HG03060 (cell line): ENCODE data around the gene DLG4.
"Not testable (repeated sequence)": the region's sequence is repeated elsewhere in the genome, so short reads cannot be mapped to it uniquely, and the experiment has no call there.

Experiments used
- ATAC-seq: cut with Tn5 transposase; IDR thresholded peaks from one replicate; pipeline ENCODE4 v1.9.1; 2021; ENCODE audit warnings: low read depth, moderate number of reproducible peaks; ENCODE audit not compliant: unreplicated experiment

DLG4 gene

DNA sequence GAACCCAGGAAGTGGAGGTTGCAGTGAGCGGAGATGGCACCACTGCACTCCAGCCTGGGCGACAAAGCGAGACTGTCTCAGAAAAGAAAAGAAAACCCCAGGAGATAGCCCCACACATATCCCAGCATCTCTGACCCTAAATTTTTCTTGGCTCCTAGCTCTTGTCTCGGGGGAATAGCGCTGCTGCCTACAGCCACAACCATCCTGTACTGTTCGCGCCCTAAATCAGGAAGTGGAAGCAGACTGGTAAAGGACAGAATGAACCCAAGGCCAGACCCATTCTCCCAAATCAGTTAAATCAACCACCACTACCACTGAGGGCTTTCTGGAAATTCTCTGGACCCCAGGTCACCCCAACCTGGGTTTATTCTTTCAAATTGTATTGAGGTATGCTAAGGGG, 30.2 kb upstream of the DLG4 start:
- ATAC-seq, result no peak

DNA sequence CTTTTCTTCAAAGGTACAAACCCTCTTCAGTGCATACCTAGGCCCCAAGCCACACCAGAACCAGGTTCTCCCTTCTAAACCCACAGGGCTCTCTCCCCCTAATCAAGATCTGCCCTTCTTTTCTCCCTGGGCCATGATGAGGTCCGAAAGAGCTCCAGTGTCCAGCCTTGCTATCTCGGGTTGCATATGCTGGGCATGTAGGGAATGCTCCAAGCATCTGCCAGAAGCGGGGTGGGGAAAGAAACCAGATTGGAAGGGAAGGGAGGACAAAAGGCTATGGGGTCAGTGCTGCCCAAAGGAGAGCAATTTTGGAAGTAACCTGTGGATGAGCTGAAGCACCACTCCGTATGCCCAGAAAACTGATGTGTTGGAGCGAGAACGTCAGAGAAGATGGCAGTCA, 29.6 kb upstream of the DLG4 start:
- ATAC-seq, result no peak

DNA sequence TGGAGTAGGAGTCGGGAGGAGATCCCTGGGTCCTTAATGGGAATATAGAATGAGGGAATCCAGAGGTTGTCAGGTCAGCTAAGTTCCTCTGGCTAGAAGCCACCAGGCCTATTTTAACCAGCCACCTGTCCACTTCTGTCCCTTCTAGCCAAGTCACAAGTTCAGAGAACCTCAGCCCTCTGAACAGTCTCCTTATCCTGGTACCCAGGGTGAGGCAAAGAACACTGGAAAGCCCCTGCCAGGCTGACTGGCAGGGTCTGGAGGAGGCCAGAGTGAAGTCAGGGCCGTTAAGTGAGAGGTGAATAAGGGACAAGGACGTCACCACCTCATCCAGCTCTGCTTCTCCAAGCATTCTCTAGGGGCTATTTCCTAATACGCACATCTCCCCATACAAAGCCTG, 29.2 kb upstream of the DLG4 start:
- no peak for ATAC-seq

DNA sequence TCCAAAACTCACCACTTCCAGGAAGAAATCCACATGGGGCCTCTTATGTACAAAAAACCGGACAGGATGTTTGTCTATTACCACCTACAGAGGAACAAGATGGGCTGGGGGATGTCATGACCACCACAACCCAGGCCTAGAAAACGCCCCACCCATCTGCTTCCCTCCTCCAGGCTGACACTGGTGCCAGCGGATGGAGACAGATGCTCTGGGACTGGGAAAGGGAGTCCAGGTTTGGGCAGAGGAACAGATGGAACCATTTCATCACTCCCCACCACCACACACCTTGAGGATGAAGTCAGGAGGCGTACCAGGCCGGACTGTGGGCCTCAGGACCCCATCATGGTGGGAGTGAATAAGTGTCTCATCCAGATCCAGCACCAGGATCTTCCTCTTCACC, 27.1 kb upstream of the DLG4 start:
- no peak for ATAC-seq

DNA sequence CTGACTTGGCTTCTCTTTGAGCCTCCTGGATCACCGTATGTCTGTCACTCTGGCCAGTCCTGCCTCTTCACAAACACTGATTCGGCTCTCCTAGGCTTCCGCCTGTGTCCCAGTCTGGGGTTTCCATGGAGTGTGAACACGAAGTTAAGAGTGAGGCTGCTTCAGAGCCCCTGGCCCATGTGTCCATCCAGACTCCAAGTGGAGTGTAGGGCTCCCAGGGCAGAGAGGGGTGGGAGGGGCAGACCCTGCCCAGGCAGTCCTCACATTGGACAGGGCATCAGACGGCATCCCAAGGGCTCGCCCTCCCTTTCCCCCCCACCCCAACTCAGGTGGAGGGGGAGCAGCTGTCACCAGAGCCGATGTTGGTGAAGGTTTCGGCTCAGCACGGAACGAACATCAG, 24.2 kb upstream of the DLG4 start:
- not testable (repeated sequence) for ATAC-seq

DNA sequence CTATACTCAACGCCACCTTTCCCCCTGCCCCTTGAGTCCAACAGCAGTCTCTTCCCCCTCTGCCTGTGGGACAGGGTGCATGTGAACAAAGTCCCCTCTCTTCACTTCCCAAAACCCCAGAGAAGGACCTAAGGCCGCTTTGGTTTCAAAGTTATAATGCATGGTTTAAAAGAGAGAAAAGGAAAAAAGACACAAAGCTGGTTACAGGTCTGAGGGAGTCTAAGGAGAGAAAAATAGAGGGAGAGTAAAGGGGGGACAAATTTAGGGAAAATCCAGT, 23.8 kb upstream of the DLG4 start:
- no peak for ATAC-seq

DNA sequence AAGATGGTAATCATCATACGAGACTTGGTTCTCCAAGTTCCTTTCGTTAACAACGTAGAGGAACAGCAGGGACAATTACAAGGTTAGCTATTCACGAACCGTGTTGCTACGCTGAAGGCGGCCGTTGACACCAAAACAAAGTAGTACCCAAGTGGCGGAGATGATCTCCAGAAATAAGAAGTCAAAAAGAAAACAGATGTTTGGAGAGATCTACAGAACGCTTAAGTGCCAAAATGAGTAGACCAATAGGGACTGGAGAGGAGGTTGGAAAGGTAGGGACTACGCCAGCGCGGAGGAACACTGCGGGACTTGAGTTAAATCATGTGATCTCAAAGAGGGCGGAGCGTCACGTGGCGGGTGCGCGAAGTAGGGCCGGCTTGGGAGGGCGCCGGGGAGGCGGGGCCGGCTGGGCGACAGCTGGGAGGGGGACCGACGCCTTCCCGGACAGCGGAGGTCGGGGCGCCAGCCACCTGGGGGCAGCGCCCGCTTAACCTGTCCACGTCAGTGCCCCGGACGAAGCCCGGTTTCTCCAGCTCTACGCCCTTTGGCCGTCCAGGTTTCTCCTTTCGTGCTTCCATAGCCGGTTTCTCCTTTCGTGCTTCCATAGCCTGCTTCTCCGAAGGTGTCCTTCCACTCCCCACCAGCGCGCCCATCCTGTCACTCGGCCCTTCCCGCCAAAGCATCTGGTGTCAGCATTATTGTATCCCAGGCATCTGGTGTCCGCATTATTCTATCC, 23.2 kb upstream of the DLG4 start:
- peak; percentile 42 for ATAC-seq

DNA sequence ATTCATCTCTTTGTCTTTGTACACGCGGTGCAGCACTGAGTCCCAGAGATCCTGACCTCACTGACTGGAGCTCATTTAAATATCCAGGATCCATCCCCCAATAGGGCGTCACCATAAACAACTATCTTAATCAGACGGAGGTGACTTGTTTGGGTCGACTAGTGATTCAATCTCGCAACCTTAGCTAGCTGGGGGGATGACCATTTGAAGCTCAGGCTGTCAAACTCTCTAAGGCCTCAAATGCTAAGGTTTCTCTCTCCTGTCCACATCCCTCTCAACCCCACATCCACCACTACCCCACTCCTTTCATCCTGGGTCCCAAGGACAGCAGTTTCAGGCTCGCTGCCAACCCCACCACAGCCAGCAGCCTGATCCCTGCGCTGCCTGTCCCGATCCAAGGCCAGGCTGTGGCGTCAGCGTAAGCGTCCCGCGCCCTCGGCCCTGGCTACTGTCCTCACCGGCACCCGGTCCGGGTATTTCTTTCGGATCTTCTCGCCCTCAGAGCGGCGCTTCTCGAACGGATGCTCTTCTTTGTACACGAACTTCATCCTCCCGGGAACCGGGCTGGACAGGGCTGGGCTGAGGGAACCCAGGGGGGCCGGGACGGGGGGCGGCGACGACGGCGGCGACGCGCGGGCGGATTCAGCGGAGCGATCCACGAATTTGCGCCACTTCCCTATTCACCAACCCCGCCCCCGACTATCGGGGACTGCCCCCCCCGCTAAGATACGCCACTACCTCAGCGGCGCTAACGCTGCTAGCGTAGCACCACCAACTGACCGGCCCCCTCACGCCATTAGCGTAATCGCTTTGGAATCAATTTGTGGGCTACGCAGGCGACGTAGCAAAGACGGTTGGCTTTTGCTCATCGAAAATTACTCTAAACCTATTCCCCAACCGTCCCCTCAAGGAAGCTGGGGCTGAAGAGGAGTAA, 22.4 kb upstream of the DLG4 start, which contains the start of gene GABARAP:
GABARAP (minus strand) TSS at position 667 of the 934 bp plus-strand sequence; CDS start at position 548, 119 bp downstream.
- peak; percentile 21 for ATAC-seq

DNA sequence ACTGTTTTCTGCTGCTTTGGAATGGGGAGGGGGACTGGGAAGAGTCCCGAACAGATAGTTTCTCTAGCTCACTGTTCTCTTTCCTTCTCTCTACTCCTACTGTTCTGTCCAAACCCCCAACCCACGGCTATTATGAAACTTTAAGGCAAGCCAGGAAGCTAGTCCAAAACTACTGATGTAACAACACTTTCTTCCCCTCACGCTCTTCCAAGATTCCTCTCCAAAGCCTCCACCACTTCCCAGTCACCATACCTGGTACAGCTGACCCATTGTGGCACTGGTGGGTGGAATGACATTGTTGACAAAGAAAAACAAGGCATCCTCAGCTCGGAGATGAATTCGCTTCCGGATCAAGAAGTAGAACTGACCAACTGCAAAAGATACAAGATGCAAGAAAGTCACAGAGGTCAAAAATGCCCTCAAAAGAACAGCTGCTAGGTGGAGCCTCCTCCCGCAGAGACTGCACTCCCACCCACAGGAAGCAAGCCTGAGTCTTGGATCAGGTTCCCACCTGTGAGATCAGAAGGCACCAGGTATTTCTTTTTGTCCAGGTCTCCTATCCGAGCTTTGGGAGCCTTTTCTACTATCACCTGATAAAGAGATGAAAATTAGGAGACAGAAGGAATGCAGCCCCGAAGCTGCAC, 21.6 kb upstream of the DLG4 start:
- ATAC-seq, result no peak

DNA sequence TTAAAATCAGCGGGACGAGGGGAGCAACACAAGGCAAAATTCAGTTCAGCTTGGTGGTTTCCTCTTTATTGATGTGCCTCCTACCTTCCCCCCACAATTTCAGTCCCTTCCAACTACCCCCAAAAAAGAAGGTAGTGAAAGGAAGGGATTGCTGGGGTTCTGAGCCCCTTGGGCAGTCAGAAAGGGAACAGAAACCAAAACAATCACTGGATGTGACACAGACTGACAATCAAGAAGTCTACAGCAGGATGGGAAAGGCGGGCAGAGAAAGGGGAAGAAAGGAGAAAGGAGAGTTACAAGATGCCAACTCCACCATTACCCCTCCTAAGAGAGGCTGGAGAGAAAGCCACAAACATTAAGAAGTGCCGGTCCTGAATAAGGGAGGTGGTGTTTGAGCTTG, 20.7 kb upstream of the DLG4 start:
- no peak for ATAC-seq

DNA sequence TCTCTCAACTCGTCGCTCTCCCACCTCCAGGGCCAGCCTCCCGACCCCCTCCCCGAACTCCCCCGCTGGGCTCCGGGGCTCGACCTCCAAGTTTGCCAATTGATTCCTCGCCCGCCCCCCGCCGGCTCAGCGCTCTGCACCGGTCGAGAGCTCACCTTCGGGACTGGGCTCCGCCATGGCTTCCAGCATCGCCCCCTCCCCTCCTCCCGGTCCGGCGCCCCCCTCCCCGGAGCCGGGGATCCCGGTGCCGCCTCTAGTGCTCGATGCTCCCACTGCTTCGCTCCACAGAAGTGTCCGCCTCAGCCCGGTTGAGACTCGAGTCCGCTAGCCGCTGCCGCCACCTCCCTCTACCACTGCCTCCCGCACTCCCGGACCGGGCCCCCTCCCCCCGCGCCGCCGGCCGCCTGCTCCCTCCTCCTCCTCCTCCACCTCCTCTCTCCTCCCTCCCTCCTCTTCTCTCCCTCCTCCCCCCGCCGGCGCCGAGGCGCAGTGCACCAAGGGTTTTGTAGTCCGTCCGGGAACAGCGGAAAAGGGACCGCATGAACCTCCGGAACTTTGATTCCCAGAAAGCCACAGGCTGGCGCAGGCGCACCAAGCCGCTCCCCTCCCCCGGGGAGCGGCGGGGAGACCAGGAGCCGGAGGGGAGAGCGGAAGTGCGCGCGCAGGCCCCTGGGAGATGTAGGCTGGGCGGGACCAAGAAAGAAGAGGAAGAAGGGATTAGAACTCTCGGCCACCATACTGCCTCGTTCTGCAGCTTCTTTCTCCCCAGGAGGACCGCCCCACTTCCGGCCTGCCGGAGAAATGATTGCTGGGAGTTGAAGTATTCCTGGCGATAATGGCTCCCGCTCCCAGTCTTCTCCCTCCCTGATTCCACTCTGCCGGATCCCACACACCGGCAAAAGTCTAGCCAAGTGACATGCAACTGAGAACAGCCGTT, 19.7 kb upstream of the DLG4 start, which contains the start of gene PHF23:
PHF23 (minus strand) TSS at position 367 of the 937 bp plus-strand sequence; CDS start at position 189, 178 bp downstream.
- peak; percentile 33 for ATAC-seq

DNA sequence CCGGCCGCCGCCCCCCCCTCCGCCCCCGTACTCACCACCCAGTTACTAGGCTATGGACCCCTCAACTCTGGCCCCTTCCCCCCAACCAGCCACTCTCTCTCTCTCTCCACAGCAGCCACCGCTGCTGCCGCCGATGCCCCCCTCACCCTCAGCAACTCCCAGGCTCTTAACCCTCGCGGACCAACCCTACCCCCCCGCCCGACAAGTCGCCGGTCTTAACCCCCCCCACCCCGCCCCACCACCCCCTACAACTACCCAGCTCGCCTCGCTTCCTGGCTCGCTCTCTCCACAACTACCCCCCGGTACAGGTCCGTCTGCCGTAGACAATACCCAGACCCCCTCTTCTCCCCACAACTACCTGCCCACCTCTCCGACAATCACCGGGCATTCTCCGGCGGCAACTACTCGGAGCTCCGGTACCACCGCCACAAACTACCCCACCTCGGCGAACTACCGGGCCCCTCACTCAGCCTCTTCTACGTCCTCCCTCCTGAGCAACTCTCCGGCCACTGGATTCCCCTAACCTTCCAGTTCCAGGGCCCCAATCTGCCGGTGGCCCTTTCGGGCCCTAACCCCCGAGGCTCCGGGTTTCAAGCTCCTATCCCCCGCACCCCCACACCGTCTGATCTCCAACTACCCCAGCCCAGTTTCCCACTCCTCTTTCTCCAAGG, 18.9 kb upstream of the DLG4 start:
- no peak for ATAC-seq

DNA sequence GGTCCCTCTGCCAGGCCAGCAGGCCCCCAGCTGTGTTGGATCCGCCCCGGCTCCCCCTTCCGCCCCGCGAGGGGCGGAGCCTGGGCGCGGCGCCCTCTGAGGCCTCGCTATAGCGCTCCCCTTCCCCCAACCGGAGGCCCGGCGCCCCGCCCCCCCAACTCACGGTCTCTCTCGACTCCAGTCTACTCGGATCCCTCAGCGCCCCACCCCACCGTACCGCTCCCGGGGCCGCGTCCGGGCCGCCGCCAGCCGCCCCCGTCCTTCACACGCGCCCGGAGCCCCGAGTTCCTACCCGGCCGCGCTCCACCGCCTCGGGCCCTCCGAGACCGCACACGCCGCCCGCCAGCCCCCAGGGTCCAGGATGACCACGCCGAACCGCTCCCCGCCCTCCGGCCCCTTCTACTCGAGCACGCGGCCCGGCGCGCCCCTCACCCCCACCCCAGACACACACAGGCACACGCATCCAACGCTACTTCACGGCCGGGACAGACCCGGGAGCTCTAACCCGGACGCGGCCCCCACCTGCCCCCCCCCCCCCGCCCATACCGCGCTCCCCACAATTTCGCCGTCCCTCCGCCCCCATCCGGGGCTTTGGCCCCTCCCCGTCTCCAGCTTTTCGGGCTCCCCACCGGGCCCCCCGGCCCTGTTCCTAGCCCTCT, 18.3 kb upstream of the DLG4 start:
- ATAC-seq, result no peak

DNA sequence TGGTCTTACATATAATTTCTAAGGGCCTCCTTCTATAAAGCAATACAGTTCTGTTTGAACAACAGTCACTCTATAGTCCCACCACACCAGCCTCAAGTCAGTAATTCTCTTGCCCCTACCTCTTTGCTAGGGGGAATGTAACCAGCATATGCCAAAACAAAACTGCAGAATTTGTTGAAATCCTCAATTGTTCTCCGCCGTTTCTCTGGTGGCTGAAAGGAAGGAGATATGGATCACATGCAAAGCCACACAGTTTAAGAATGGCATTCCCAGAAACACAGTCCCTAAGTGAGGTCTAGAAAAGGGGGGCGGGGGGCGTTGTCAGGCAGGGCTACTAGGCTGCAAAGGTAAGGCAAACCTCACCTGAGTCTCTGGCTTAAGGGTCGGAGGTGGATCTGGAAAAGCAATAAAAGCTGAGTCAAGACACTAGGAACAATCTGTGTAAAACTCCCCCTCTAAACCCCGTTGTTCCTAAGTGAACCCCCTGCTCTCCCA, 17.7 kb upstream of the DLG4 start:
- no peak for ATAC-seq

DNA sequence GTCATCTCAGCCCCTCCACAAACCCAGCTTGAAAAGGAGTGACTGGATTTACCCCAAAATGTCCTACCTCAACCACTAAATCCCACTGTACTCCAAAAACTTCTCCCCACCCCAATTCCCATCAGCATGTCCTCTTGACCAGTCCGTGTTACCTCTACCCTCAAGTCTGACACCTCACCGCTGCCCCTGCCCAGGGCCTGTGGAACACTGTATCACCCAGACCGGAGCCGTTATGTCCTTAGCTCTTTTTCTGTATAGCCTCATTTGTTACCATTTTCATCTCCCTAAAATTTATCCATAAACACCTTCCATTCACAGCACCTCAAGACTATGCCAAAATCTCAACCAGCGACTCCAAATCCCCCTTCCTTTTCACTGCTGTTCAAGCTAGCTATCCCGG, 17.2 kb upstream of the DLG4 start:
- no peak for ATAC-seq

DNA sequence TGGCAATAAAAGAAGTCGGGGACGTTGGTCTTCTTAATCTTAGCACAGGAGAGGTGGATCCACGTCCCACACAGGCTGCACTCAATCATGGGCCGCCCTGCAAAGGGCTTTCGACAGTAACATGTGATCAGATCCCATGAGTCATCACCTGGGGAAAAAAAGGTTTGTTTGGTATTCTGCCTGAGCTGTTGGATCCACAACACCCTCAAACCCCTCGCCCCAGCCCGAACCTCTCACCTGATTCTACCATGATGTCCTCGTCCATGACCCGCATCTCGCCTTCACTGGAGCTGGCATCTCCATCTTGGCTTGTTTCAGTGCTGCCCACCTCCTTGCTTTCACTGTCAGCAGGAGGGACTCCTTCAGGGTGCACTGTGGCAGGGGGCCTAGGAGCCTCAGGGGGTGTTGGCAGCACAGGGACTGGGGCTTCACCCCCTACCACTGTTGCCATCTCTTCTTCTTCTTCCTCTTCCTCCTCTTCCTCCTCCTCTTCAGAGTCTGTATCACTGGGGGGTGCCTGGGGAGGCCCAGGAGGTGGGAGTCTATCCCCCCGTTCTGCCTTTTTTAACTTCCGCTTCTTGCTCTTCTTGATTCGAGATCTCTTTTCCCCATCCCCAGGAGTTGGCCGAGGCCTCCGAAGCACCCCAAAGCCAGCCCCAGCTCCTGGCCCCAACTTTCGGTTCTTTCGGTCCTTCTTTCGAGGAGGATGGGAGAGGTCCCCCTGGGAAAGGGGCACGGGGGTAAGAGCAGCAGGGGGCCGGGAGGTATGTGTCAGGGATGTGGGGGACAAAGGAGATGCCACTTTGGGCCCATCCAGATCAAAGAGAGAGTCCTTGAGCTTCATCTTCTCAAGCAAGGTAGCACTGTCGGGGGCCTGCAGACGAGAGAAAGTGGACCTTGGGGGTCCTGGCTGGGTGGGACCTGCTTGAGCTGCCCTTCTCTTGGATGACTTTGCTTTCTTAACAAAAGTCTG, 16.3 kb upstream of the DLG4 start:
- no peak for ATAC-seq

DNA sequence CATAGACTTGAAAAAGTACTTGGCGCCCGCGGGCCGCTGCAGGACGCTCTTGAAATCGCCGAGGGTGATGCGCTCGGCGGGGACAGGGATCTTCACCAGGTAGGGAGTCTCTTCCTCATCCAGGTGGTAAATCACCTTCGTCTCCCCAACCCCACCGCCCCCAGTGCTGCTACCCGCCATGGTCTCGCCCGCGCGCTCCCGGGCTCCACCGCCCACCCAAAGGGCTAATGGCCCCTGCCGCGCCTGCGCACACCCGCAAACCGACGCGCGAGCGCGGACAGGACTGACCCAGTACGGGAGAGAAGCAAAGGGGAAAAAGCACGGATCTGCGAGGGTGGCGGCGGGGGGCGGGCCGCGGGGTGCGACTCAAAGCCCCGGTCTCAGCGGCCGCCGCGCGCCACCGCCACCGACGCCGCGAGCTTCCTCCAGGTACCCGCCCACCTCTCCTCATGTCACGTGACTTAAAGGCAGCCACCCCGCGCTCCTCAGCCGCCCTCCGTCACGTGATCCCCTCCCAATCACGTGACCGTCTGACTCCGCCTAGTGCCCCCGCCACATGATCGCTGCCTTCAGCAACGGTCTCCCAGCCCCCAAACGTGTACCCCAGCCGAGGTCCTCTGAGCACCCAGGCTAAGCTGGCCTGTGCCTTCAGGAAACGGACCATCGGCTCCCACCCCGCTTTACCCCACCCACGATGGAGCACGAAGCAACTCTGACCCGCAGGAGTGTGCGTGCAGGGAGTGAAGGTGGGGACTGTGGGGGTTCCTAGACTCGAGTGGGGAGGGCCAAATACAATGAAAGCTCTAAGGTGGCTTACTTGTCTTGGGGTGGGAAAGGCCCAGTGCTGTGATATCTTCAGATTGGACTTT, 14.7 kb upstream of the DLG4 start, which contains the start of gene DVL2:
DVL2 (minus strand) TSS at position 435 of the 869 bp plus-strand sequence; CDS start at position 180, 255 bp downstream.
- peak; percentile 53 for ATAC-seq
